GM12878 (cell line): ENCODE results near the gene PPFIBP1. TPM values are rescaled to one million over a fixed set of nuclear protein-coding genes. Genes with fewer than 3 reads are reported as not detected.

Source experiments
- ATAC-seq: fragments of 200-7000 bp; cut with Tn5 transposase; 3 replicates; pipeline ENCODE4 v1.9.1; 2020; ENCODE audit warnings: mild to moderate bottlenecking, moderate library complexity
- BruUV-seq: library from RNA; stranded (reverse); fragments of 400-500 nt; replicated peaks from 2 replicates; lab custom pipeline; 2021; lab: Mats Ljungman, UMichigan
- CTCF ChIA-PET: fragments of 300-600 bp; sonication (Branson Sonifier 250); formaldehyde crosslinking; extraction: SDS; loops from one replicate; lab custom pipeline; 2021; ENCODE audit warnings: inconsistent platforms; lab: Yijun Ruan, JAX
- POLR2A ChIA-PET: fragments of 350-600 bp; formaldehyde crosslinking; extraction: SDS; loops from one replicate; lab custom pipeline; 2021; ENCODE audit warnings: inconsistent platforms; lab: Charles Lee
- RAD21 ChIA-PET: fragments of 300-600 bp; sonication (Branson Sonifier 250); formaldehyde crosslinking; loops from one replicate; lab custom pipeline; 2023; ENCODE audit warnings: antibody characterized with exemption; ENCODE audit not compliant: unreplicated experiment; lab: Charles Lee
- SMC1A ChIA-PET: fragments of 300-600 bp; sonication (Branson Sonifier 250); formaldehyde crosslinking; loops from one replicate; lab custom pipeline; 2023; ENCODE audit not compliant: unreplicated experiment, uncharacterized antibody; lab: Charles Lee
- DNase-seq: peaks from one replicate; pipeline ENCODE4 v3.0.0-alpha.2; 2011; ENCODE audit warnings: low read depth, low spot score
- FAIRE-seq: peaks from 3 replicates; lab custom pipeline; 2011; peaks lifted over from hg19 to GRCh38; lab: Jason Lieb, UNC
- H2AFZ ChIP-seq: 2 replicates; pipeline ENCODE4 v1.6.0; 2011; ENCODE audit warnings: low read depth, low read length, control low read depth; ENCODE audit not compliant: control insufficient read depth
- H3K27ac ChIP-seq: 2 replicates; pipeline ENCODE4 v1.5.1; 2011; ENCODE audit warnings: control low read depth; ENCODE audit not compliant: control insufficient read depth, insufficient read depth
- H3K27me3 ChIP-seq, 2 experiments: replicated peaks in 1 of 2; 2 replicates each; pipeline versions ENCODE4 v1.6.0 to v1.6.1; 2011; ENCODE audit warnings: low read length in 1 of 2; ENCODE audit not compliant: control insufficient read depth in 2 of 2, insufficient read depth in 2 of 2
- H3K36me3 ChIP-seq, 2 experiments: 2 replicates each; pipeline ENCODE4 v1.5.1; 2011; ENCODE audit warnings: low read length in 1 of 2; ENCODE audit not compliant: control insufficient read depth in 2 of 2, insufficient read depth in 2 of 2
- H3K4me1 ChIP-seq: 2 replicates; pipeline ENCODE4 v1.6.1; 2011; ENCODE audit warnings: mild to moderate bottlenecking, low read length, moderate library complexity, mixed read lengths; ENCODE audit not compliant: control insufficient read depth, insufficient read depth
- H3K4me2 ChIP-seq: 2 replicates; pipeline ENCODE4 v1.6.0; 2011; ENCODE audit warnings: control low read depth; ENCODE audit not compliant: control insufficient read depth, insufficient read depth
- H3K4me3 ChIP-seq: fragments of 200-600 bp; sonication (generic); 2 replicates; pipeline ENCODE4 v1.5.1; 2016
- H3K79me2 ChIP-seq: 2 replicates; pipeline ENCODE4 v1.6.0; 2011; ENCODE audit warnings: low read length; ENCODE audit not compliant: control insufficient read depth, insufficient read depth
- H3K9ac ChIP-seq: 2 replicates; pipeline ENCODE4 v1.8.0; 2011; ENCODE audit warnings: low read length, control low read depth, mixed read lengths; ENCODE audit not compliant: control insufficient read depth, insufficient read depth
- H3K9me3 ChIP-seq: replicated peaks from 3 replicates; pipeline ENCODE4 v1.5.1; 2011; ENCODE audit warnings: mild to moderate bottlenecking, low read length; ENCODE audit not compliant: control insufficient read depth, insufficient read depth
- H4K20me1 ChIP-seq: 2 replicates; pipeline ENCODE4 v1.6.0; 2011; ENCODE audit not compliant: control insufficient read depth, insufficient read depth
- ELK1 ChIP-seq: IDR thresholded peaks from 2 replicates; pipeline ENCODE4 v1.6.1; 2012; ENCODE audit warnings: low read depth, low read length, improper control_type of control experiment
- EZH2 ChIP-seq: IDR thresholded peaks from 2 replicates; pipeline ENCODE4 v1.6.1; 2012; ENCODE audit warnings: low read depth, mild to moderate bottlenecking, control low read depth, inconsistent platforms, low read length, borderline replicate concordance; ENCODE audit not compliant: control insufficient read depth
- MXI1 ChIP-seq: fragments of 150-350 bp; IDR thresholded peaks from 2 replicates; pipeline ENCODE4 v1.6.1; 2011; ENCODE audit warnings: low read depth, mild to moderate bottlenecking, inconsistent platforms, low read length, improper control_type of control experiment
- PML ChIP-seq: IDR thresholded peaks from 2 replicates; pipeline ENCODE4 v1.6.1; 2012; ENCODE audit warnings: low read length, inconsistent platforms
- TCF12 ChIP-seq: IDR thresholded peaks from 2 replicates; pipeline ENCODE4 v1.6.1; 2011; ENCODE audit warnings: low read depth, mild to moderate bottlenecking, low read length
- ZNF384 ChIP-seq: IDR thresholded peaks from 2 replicates; pipeline ENCODE4 v1.6.1; 2012; ENCODE audit warnings: low read depth, mild to moderate bottlenecking, low read length, improper control_type of control experiment, borderline replicate concordance
- WGBS: methylation state at CpG from one replicate; pipeline ENCODE4 v1.1.6; 2016; ENCODE audit warnings: low lambda C conversion rate; ENCODE audit not compliant: insufficient replicate concordance, insufficient coverage; ENCODE audit errors: missing lambda C conversion rate; 5-methylcytosine and 5-hydroxymethylcytosine counted together
- in situ Hi-C: fragments of 300-500 bp; cut with MboI; formaldehyde crosslinking; loops from 9 replicates; pipeline ENCODE4 v1.14.3; 2018; ENCODE audit warnings: mixed read lengths
- intact Hi-C: fragments of 100-400 bp; cut with micrococcal nuclease; formaldehyde crosslinking; loops from one replicate; pipeline ENCODE4 v1.14.2; 2022; ENCODE audit not compliant: unreplicated experiment
- polyA plus RNA-seq, 11 experiments: library from polyadenylated mRNA; depleted of rRNA in 4 of 11; unstranded in 6 of 11; stranded (reverse) in 5 of 11; fragments of >200 nt; fragmentation: Nextera tagmentation in 4 of 11; fragmentation: Illumina TruSeq in 1 of 11; extraction: Ambion mirVana in 4 of 11; extraction: Trizol in 1 of 11; gene quantifications; 1 replicate in 1 of 11; 2 replicates in 10 of 11; pipeline versions ENCODE4 v1.2.1 to v1.2.3, GENCODE V29; 2011 to 2016; ENCODE audit warnings: inconsistent platforms in 2 of 11, missing spikeins in 2 of 11, low read depth in 1 of 11
- total RNA-seq, 4 experiments: library from RNA; depleted of rRNA in 3 of 4; stranded (reverse); fragments of >200 nt in 3 of 4; fragmentation: Illumina TruSeq in 1 of 4; extraction: Trizol in 1 of 4; gene quantifications; 2 replicates each; pipeline versions ENCODE4 v1.2.1 to v1.2.3, GENCODE V29; 2013 to 2021
- TF ChIP-seq, protein P1 (sequence below): fragments of 450-650 bp; IDR thresholded peaks from 2 replicates; pipeline ENCODE4 v1.6.1; 2017; ENCODE audit warnings: mild to moderate bottlenecking
- TF ChIP-seq, protein P2 (sequence below): IDR thresholded peaks from 2 replicates; pipeline ENCODE4 v1.6.1; 2011; ENCODE audit warnings: mild to moderate bottlenecking, low read depth, low read length, moderate library complexity; ENCODE audit not compliant: insufficient replicate concordance

PPFIBP1 gene
- total and polyA plus RNA-seq, 10 of the 15 experiments (the other 5 are each of a cell fraction or from before 2014, with no cell fraction given), result 0.47 to 7.8 (median 3.6) TPM

DNA sequence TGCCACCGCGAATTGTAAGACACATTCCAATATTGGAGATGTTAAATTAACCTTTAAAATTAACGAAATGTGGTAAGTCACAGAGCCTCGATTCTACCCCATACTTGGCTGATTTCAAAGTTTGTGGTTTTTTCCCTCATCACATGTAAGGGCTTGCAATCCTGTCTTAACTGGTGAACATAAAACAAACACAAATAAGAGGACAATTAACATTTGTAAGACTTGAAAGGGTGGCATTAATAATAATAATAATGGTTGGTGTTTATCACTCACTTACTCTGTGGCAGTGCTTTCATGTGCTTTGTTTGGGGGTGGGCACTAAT is 26.6 kb downstream of the PPFIBP1 start:
- Histone ChIP-seq H3K79me2 (no peaks in the 10 kb centered on the region; the same call in 1 of the 2 replicates), H3K36me3 (no peaks in the 10 kb centered on the region), H3K9ac (no peak overlapping the region), H3K9me3 (no peaks in the 10 kb centered on the region), H3K4me3 (no peak overlapping the region), H3K27ac (no peak overlapping the region), H4K20me1 (no peaks in the 10 kb centered on the region), H3K4me1 (peaks cover 6% of the 10 kb centered on the region; the same call in 1 of the 2 replicates), H3K27me3 (no peaks in the 10 kb centered on the region), H3K4me2 (no peak overlapping the region), H2AFZ (no peak overlapping the region)
- intact Hi-C loops, result no loop called here
- no TSS peak for BruUV-seq
- FAIRE-seq (no peak), ATAC-seq (no peak), DNase-seq (no peak)
- RAD21 ChIA-PET, result no interaction called here
- 80% methylated on average over 4 of the region's 4 CpGs for WGBS
- no peak for TF ChIP-seq MXI1
- TF ChIP-seq ZNF384, result no peak
- TF ChIP-seq, protein P1, sequence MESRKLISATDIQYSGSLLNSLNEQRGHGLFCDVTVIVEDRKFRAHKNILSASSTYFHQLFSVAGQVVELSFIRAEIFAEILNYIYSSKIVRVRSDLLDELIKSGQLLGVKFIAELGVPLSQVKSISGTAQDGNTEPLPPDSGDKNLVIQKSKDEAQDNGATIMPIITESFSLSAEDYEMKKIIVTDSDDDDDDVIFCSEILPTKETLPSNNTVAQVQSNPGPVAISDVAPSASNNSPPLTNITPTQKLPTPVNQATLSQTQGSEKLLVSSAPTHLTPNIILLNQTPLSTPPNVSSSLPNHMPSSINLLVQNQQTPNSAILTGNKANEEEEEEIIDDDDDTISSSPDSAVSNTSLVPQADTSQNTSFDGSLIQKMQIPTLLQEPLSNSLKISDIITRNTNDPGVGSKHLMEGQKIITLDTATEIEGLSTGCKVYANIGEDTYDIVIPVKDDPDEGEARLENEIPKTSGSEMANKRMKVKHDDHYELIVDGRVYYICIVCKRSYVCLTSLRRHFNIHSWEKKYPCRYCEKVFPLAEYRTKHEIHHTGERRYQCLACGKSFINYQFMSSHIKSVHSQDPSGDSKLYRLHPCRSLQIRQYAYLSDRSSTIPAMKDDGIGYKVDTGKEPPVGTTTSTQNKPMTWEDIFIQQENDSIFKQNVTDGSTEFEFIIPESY, result no peak
- no peak for TF ChIP-seq EZH2
- no peak for TF ChIP-seq TCF12
- TF ChIP-seq, protein P2, sequence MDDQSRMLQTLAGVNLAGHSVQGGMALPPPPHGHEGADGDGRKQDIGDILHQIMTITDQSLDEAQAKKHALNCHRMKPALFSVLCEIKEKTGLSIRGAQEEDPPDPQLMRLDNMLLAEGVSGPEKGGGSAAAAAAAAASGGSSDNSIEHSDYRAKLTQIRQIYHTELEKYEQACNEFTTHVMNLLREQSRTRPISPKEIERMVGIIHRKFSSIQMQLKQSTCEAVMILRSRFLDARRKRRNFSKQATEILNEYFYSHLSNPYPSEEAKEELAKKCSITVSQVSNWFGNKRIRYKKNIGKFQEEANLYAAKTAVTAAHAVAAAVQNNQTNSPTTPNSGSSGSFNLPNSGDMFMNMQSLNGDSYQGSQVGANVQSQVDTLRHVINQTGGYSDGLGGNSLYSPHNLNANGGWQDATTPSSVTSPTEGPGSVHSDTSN, result no peak
- TF ChIP-seq PML, result no peak
- TF ChIP-seq ELK1, result no peak
- POLR2A ChIA-PET, result no interaction called here
- SMC1A ChIA-PET, result interaction anchor here (1.3 to 1.8 kb wide), 2 partner anchors 14 to 16 kb away, joined by 3 to 6 read pairs; no protein-coding TSS in a partner anchor
- CTCF ChIA-PET, result interaction anchor here (0.7 kb wide), 1 partner anchor 34 kb away, joined by 3 read pairs; no protein-coding TSS in a partner anchor
- in situ Hi-C loops, result no loop called here
